Adrenal gland (tissue), 5 donors: ENCODE measurements around the gene CFAP91.

Source experiments
- POLR2A ChIP-seq, 2 donors: fragments of 450-650 bp; IDR thresholded peaks; one replicate each; pipeline ENCODE4 v1.6.1; 2017; ENCODE audit warnings: antibody characterized with exemption in 2 of 2, mild to moderate bottlenecking in 2 of 2, moderate library complexity in 1 of 2
- TF ChIP-seq, protein P1 (sequence below), 6 experiments: fragments of 450-650 bp in 4 of 6; fragments of 200-600 bp in 2 of 6; sonication (generic) in 1 of 6; IDR thresholded peaks; 1 replicate in 5 of 6; 2 replicates in 1 of 6; pipeline versions ENCODE4 v1.5.1 to v1.8.0; 2016 to 2021; ENCODE audit warnings: antibody characterized with exemption in 6 of 6, mild to moderate bottlenecking in 2 of 6, moderate library complexity in 1 of 6
- donor health status: DM: no; HTN: no; CAD: no.

DNA sequence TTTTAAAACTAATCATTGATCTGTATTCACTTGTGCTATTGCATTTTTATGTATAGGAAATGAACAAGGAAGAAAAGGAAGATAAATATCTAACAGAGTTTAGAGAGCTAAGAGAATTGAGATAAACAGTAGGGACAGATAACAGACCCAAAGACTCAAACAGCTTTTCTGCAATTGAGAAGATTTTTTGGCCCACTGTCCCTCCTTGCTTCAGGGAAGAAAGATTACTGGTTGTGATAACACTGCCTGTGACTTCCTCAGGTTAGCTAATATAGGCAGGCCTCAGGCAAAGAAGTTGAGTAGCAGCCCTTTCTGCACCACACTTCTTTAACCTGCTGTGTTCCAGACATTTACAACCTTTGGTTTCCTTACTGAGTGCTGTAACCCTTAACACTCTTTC is 22.9 kb upstream of the CFAP91 start:
- TF ChIP-seq, protein P1, sequence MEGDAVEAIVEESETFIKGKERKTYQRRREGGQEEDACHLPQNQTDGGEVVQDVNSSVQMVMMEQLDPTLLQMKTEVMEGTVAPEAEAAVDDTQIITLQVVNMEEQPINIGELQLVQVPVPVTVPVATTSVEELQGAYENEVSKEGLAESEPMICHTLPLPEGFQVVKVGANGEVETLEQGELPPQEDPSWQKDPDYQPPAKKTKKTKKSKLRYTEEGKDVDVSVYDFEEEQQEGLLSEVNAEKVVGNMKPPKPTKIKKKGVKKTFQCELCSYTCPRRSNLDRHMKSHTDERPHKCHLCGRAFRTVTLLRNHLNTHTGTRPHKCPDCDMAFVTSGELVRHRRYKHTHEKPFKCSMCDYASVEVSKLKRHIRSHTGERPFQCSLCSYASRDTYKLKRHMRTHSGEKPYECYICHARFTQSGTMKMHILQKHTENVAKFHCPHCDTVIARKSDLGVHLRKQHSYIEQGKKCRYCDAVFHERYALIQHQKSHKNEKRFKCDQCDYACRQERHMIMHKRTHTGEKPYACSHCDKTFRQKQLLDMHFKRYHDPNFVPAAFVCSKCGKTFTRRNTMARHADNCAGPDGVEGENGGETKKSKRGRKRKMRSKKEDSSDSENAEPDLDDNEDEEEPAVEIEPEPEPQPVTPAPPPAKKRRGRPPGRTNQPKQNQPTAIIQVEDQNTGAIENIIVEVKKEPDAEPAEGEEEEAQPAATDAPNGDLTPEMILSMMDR (IDR thresholded peaks at IDR 0.05), result no peak
- no peak for TF ChIP-seq POLR2A (IDR thresholded peaks at IDR 0.05)
